Stimulated activated CD4-positive, alpha-beta T cell treated with anti-CD3 and anti-CD28 coated beads, Interleukin-2, amount 100 ng/mL, for 48 hours (primary cell): ENCODE data around the gene FNIP2.
"Not testable (repeated sequence)": the region's sequence is repeated elsewhere in the genome, so short reads cannot be mapped to it uniquely, and the experiment has no call there.

ENCODE experiments used
- DNase-seq, 2 donors: peaks; one replicate each; pipeline ENCODE4 v3.0.0-alpha.2; 2020

FNIP2 gene

DNA sequence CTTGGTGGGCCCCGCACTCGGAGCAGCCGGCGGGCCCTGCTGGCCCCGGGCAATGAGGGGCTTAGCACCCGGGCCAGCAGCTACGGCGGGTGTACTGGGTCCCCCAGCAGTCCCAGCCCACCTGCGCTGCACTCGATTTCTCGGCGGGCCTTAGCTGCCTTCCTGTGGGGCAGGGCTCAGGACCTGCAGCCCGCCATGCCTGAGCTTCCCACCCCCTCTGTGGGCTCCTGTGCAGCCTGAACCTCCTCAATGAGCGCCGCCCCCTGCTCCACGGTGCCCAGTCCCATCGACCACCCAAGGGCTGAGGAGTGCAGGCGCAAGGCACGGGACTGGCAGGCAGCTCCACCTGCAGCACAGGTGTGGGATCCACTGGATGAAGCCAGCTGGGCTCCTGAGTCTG lies 158.9 kb downstream of the FNIP2 start:
- not testable (repeated sequence) for DNase-seq

- DNase-seq, result no peak
These were observed 161.3 kb downstream of the FNIP2 start for GRCh38 chr4:158929939-158930638.

- no peak for DNase-seq
These were observed 161.8 kb downstream of the FNIP2 start for GRCh38 chr4:158930639-158930972.

- DNase-seq, result no peak
These were observed 164.4 kb downstream of the FNIP2 start for GRCh38 chr4:158933236-158933635.

DNA sequence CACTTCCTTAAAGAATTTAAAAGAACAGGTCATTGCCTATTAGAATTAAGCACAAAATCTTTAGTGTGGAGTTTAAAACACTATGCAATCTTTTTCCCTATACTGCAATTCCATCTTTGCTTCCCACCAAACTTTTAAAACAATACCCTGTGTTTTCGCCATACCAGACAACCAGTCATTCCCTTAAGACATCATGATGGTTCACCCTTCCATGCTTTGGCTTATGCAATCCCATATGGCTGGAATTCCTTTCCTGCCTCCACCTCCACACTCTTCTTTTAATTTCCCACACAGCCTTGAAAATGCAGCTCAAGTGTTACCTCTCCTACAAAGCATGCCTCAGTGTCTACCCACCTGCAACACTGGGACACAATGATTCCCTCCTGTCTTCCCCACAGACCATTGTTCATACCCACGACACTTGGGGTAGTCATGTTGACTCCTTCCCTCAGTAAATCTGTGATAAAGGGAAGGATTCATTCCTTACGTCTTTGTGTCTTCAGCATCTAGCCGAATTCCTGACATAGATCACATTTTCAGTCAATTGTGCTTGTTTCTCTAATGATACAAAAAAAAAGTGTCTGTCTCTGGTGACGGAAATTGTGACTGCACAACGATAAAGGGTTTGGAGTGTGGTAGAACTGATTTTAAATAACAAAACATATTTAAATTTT lies 166.3 kb downstream of the FNIP2 start:
- no peak for DNase-seq

DNA sequence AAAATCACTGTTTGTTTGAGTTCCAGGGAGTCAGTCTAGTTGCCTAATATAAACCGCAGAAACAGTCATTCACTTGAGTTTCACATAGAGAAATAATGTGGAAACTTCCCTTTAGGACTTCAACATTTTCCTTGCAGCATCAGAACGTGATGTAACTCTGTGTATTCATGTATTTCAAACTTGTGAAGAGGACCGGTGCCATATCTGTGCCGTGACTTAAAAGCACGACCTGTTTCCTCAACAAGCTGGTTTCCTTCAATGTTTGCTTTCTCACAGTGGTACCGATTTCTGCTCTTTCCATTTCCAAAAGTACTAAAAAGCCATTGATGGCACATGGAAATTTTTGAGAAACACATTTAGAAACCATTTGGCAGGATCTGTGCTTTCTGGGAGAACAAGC lies 167.4 kb downstream of the FNIP2 start:
- no peak for DNase-seq

- DNase-seq, result no peak
These were observed 169.6 kb downstream of the FNIP2 start for GRCh38 chr4:158938220-158939044.

DNA sequence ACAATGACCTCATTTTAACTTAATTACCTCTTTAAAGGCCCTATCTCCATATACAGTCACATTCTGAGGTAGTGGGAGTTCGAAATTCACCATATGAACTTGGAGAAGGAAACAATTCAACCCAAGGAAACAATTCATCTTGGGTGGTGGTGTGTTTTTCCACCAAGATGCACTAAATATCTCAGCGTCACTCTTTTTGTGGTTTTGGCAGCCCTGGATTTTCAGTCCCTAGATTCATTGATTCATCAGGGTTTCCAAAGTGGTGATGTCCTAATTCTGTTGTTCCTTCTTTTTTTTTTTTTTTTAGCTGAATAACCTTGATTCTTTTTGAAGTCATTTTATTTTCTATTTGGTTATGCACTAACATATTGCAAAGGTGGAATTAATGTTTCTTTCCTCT lies 171.4 kb downstream of the FNIP2 start:
- DNase-seq, result no peak

- DNase-seq, result no peak
These were observed 172.5 kb downstream of the FNIP2 start for GRCh38 chr4:158941321-158941720.

DNA sequence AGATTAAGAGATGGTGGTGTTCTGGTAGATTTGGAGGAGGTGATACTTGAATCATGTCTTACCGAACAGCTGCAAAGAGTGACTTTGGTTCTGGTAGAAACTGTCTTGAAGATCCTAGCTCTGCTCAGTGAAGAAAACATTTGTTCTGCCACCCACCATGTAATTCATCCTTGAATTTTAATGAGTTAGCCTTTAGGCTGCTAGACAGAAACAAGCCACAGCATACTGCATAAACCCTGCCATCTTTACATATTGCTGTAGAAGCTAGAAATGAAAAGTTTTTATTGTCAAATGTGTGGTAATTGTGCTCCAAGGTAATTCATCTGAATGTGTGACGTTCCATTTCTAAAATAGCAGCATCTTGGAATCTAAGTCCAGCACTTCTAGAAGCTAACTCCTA lies 173.1 kb downstream of the FNIP2 start:
- DNase-seq, result no peak

- DNase-seq, result no peak
These were observed 176.8 kb downstream of the FNIP2 start for GRCh38 chr4:158945529-158946108.

DNA sequence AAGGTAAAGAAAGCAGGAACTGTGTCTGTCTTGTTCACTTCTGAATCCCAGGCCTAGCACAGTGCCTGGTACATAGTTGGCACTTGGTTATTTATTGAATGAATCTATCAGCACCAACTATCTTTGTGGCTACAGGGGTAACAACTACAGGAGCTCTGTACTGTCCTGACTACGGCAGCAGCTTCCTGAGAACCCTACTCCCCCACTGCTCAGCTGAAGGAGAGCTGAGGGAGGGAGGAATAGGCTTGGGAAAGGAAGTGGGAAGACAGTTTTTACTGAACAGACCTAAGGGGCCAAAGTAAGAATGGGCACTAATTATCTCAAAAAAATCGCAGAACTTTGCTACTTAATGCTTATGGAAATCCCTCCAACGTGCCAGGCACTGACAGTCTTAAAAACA lies 178.0 kb downstream of the FNIP2 start:
- DNase-seq, result no peak

DNA sequence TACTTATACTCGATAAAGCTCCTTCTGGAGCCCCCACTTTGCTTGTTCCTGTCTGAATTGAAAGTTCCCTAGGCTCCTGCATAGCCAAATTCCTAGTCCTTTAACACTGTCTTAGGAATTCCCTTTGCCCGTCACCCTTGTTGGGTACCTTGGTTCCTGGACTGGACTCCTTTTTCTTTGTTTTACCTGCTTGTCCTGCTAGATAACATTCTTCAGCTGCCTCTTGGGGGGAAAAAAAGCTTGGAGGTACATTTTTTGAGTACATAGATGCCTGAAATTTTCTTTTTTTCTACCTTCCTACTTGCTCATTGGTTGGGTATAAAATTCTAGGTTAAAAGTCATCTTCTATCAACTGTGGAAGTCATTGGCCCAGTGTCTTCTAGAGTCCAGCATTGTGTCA lies 179.2 kb downstream of the FNIP2 start:
- DNase-seq, result no peak

DNA sequence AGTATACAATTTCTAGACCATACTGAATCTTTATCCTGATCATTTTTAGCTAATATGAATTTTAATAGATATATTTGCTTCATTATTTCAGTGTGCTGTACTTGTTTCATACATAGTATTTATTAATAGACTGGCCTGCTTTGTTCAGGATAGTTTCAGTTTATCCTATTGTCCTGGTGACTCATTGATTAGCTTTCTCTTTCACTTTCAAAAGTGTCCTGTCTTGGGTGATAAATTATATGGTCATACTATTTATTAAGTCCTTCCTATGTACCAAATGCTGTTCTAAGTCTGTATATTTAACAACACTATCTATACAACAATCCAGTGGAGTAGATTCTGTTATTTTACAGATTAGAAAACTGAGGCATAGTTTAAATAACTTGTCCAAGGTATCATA lies 180.3 kb downstream of the FNIP2 start:
- no peak for DNase-seq

DNA sequence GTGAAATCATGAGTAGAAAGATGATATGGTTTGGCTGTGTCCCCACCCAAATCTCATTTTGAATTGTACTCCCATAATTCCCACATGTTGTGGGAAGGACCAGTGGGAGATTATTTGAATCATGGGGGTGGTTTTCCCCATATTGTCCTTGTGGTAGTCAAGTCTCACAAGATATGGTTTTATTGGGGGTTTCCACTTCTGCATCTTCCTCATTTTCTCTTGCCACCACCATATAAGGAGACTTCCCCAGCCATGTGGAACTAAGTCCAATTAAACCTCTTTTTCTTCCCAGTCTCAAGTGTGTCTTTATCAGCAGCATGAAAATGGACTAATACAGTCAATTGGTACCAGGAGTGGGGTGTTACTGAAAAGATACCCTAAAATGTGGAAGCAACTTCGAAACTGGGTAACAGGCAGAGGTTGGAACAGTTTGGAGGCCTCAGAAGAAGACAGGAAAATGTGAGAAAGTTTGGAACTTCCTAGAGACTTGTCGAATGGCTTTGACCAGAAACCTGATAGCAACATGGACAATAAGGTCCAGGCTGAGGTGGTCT lies 183.5 kb downstream of the FNIP2 start:
- not testable (repeated sequence) for DNase-seq

- not testable (repeated sequence) for DNase-seq
These were observed 187.5 kb downstream of the FNIP2 start for GRCh38 chr4:158956345-158956744.

DNA sequence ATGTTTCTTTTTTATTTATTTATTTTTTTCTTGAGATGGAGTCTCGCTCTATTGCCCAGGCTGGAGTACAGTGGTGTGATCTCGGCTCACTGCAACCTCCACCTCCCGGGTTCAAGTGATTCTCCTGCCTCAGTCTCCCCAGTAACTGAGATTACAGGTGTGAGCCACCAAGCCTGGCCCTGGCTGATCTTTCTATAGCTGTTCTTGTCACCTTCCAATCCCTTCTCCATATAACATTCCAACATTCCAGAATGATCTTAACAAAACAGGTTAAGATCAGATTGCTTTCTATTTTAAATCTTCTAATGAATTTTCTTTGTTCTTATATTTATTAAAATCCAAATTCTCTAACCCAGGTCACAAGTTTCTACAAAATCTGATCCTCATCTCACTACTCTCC lies 188.1 kb downstream of the FNIP2 start:
- not testable (repeated sequence) for DNase-seq
